ENCODE data around the gene TIAM1. TPM values are rescaled to one million over a fixed set of nuclear protein-coding genes. Genes with fewer than 3 reads are reported as not detected.
"Not testable (repeated sequence)": the region's sequence is repeated elsewhere in the genome, so short reads cannot be mapped to it uniquely, and the experiment has no call there.

The TIAM1 gene
- polyA plus RNA-seq, 4 donors, result 12.4 to 18.6 (median 16.4) TPM

GRCh38 chr21:31258073-31258472 lies 86.0 kb downstream of the TIAM1 start:
- no peak for DNase-seq (ENCODE audit: low read depth in 4 of 4, low spot score in 3 of 4)

DNA sequence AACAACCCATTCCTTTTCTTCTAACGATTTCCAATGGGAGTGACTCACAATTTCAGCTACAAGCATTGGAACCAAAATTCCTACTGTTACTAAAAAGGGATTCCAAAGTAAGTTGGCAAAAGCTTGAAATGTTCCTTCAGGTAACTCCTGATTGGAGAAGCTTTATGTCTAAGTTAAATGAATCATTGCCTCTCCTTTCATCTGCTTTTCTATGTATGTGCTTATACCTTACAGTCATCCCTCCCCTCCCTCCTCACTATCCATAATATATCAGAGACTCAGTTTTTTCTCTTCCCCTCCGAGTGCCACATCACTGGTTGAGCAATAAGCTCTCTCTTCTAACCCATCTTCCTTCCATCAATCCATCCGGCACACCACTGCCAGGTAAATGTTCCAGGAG lies 86.8 kb downstream of the TIAM1 start:
- DNase-seq (ENCODE audit: low read depth in 4 of 4, low spot score in 3 of 4), result no peak

DNA sequence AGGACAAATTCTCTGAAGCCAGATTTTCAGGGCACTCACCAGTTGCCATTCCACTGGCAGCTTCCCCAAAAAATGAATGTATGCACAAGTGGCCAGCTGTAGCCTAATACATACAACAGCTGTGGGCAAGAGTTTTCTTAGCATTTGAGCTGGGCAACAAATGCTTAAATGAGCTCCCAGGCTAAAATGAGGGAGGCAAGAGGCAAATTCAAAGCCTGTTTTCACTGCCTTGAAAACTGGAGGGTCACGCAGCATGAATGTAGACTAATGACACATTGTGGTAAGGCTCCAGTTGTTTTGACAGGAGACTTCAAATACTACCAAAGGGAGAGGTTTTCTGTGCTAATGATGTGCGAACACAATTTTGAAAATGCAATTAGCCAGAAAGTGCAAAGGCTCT lies 88.2 kb downstream of the TIAM1 start:
- no peak for DNase-seq (ENCODE audit: low read depth in 4 of 4, low spot score in 3 of 4)

DNA sequence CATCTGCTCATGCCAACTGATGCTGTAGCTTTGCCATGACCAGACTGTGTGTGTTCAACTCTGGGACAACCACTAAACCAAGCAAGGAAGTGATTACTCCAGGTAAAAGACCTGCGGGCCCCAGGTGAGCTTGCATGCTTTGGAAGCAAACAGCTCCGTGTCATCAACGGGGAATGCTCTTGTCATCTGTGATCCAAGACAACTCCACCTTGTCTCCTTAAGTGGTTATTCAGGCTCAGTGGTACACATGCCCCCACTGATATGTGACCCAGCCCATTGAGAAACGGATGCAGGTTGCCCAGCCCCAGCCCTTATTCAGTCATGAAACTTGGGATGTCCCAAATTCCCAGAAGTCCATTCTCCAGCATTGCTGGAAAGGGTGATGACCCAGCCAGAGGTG lies 89.0 kb downstream of the TIAM1 start:
- no peak for DNase-seq (ENCODE audit: low read depth in 4 of 4, low spot score in 3 of 4)

- no peak for DNase-seq (ENCODE audit: low read depth in 4 of 4, low spot score in 3 of 4)
These were observed 89.9 kb downstream of the TIAM1 start for GRCh38 chr21:31254131-31254530.

GRCh38 chr21:31253684-31254083 lies 90.4 kb downstream of the TIAM1 start:
- DNase-seq (ENCODE audit: low read depth in 4 of 4, low spot score in 3 of 4), result no peak

DNA sequence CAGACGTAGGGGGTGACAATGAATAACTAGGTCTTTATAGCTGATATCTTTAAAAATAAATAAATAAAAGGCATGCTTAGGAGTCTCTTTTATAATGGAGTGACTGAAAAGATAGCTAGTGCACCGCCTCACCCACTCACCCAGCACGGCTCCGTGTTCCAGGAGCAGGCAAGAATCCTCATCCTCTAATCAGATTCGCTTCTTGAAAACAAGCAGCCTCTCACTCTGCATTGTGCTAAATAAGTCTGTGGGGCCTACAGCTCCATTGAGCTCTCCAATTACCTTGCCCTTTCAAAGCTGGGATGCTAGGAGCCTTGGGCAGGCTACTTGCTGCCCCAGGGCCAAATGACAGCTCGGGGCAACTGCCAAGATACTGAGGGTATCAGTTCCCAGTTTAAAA lies 91.5 kb downstream of the TIAM1 start:
- no peak for DNase-seq (ENCODE audit: low read depth in 4 of 4, low spot score in 3 of 4)

DNA sequence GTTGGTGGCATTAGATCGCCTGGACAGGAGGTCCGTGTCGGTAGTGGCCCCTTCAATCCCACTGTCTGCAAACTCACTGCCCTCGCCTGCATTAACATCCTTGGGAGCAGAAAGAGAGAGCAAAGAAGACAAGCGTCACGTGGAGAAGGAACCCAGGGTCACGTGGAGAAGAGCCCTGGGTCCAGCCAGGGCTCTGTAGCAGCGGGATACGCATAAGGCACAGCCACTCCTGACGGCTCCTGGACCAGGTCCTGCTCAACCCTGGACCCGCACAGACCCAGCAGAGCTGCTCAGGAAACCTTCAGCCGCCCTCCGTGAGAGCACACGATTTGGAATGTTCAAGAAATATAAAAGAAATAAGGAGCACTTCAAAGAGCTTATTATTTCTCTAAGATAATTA lies 92.0 kb downstream of the TIAM1 start:
- no peak for DNase-seq (ENCODE audit: low read depth in 4 of 4, low spot score in 3 of 4)

- DNase-seq (ENCODE audit: low read depth in 4 of 4, low spot score in 3 of 4), result no peak
These were observed 92.4 kb downstream of the TIAM1 start for GRCh38 chr21:31251686-31252085.

DNA sequence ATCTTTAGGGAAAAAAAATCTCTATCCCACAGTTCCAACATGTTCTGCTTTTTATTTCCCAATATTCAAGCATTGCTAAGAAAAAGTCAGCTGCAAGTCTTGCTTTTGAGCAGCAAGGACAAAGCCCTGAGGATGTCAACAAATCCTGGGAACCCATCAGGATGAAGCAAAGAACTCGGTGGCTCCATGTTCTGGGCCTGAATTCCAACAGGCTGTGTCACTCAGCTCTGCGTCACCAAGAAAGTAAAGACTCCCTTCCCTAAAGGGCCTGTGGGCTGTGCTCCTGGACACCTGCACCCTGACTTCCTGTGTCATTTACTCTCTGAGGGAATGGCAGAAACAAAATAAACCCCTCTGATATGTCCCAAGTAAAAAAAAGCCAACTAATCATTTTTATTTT lies 95.5 kb downstream of the TIAM1 start:
- DNase-seq (ENCODE audit: low read depth in 4 of 4, low spot score in 3 of 4), result no peak

GRCh38 chr21:31243611-31244010 lies 100.5 kb downstream of the TIAM1 start:
- no peak for DNase-seq (ENCODE audit: low read depth in 4 of 4, low spot score in 3 of 4)

DNA sequence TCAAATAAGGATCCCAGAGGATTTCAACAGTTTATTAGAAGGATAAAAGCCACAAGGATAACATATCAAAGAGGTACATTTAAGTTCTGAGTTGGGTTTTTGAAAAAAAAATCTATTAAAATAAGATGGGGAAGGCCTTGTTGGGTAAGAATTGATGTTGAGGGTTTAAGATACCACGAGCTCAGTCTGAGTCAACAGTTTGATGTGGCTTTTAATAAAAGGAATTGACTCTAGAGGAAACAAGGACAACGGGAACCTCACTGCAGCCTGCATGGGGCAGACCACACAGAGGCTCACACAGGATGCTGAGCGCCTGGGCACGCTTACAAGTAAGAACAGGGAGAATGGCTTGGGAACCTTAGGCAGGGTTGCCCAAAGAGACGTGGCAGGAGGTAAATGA lies 107.5 kb downstream of the TIAM1 start:
- DNase-seq (ENCODE audit: low read depth in 4 of 4, low spot score in 3 of 4), result no peak

GRCh38 chr21:31235671-31236450 lies 108.2 kb downstream of the TIAM1 start:
- no peak for DNase-seq (ENCODE audit: low read depth in 4 of 4, low spot score in 3 of 4)

DNA sequence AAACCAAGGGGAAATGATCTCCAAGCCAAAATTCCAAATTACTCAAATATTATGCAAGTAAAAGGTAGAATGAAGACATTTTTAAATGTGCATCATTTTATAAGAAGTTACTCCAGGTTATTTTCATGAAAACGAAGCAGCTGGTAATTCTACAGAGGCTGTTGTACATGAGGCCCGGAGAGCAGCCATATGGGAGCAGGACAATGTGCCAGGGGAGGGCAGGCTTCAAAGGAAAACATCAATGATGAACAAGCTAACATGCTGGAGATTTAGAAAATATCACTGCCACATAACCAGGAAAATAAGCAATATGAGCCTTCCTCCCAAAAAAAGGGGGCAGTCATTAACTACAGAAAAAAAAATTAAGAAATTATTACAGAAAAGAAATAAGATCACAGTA lies 109.1 kb downstream of the TIAM1 start:
- no peak for DNase-seq (ENCODE audit: low read depth in 4 of 4, low spot score in 3 of 4)

- no peak for DNase-seq (ENCODE audit: low read depth in 4 of 4, low spot score in 3 of 4)
These were observed 110.3 kb downstream of the TIAM1 start for GRCh38 chr21:31233711-31234110.

GRCh38 chr21:31232344-31232743 lies 111.7 kb downstream of the TIAM1 start:
- DNase-seq (ENCODE audit: low read depth in 4 of 4, low spot score in 3 of 4), result no peak

DNA sequence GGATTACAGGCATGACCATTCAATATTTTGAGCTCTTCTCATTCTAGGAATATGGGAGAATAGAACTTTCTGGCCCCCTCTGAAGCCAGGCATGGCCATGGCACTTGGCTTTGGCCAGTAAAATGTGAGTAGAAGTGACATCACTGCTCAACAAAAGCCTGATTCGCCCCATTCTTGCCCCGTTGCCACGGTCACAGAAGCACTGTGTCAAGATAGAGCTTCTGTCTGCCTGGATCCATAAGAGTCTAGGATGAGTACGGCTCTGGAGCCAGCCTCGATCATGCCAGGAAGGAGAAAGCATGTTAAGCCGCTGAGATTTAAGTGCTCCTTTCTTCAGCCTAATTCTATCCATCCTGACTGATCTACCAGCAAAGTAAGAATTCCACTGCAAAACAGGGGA lies 113.1 kb downstream of the TIAM1 start:
- no peak for DNase-seq (ENCODE audit: low read depth in 4 of 4, low spot score in 3 of 4)

GRCh38 chr21:31228723-31229122 lies 115.3 kb downstream of the TIAM1 start:
- not testable (repeated sequence) for DNase-seq (ENCODE audit: low read depth in 4 of 4, low spot score in 3 of 4)

DNA sequence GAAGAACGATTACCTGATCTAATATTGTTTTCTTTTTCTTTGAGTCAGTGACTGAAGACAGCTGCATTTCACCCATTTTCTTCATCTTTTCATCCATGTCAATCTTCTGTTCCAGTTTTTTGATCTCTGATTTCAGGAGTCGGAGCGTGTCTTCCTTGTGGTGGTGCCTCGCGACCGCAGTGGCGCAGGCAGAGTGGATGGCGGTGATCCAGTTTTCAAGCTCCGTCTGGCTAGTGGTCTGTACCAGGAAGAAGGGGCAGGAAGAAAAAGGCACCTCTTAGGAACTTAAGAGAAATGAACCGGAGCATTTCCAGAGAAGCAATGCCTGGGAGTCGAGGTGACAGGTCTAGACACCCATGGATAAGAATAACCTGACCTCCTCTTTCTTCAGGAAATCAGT lies 118.3 kb downstream of the TIAM1 start:
- DNase-seq (ENCODE audit: low read depth in 4 of 4, low spot score in 3 of 4), result no peak

DNA sequence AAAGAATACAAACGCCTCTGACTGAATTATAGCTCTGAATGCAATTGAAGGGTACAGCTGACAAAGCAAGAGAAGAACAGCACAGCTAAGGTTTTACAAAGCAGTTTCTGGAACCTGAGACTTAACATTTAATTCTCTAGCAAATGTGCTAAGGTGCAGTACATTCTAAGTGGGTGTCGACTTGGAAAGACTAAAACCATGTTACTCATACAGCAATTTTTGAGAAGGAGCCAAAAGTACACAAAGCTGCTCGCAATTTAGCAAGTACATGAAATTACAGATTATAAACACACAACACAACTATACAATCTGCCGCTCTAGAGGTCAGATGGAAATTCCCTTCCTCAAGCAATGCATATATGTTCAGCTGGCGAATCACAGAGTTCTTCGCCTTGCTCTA lies 121.9 kb downstream of the TIAM1 start:
- no peak for DNase-seq (ENCODE audit: low read depth in 4 of 4, low spot score in 3 of 4)

GRCh38 chr21:31221043-31221442 lies 123.0 kb downstream of the TIAM1 start:
- no peak for DNase-seq (ENCODE audit: low read depth in 4 of 4, low spot score in 3 of 4)

- DNase-seq (ENCODE audit: low read depth in 4 of 4, low spot score in 3 of 4), result no peak
These were observed 123.5 kb downstream of the TIAM1 start for GRCh38 chr21:31220575-31220974.
